ENCODE data around the gene PSMD8. TPM values are rescaled to one million over a fixed set of nuclear protein-coding genes. Genes with fewer than 3 reads are reported as not detected.

The PSMD8 gene
- total RNA-seq, 1 donor from 2014 or later, result 316 TPM

- TF ChIP-seq CTCF (IDR thresholded peaks at IDR 0.05; ENCODE audit: insufficient read depth, low read length, poor library complexity, severe bottlenecking), result no peak
- no peaks in the 10 kb centered on the region for H3K36me3 ChIP-seq (ENCODE audit: control insufficient read depth, insufficient read depth, low read length)
- peaks cover under 1% of the 10 kb centered on the region for H3K27me3 ChIP-seq (ENCODE audit: control insufficient read depth, insufficient read depth, low read length)
- no peak for DNase-seq (ENCODE audit: low read depth)
- no peak overlapping the region for H3K4me3 ChIP-seq (ENCODE audit: low read depth, low read length)
Observed at GRCh38 chr19:38367041-38367440, 7.3 kb upstream of the PSMD8 start.

DNA sequence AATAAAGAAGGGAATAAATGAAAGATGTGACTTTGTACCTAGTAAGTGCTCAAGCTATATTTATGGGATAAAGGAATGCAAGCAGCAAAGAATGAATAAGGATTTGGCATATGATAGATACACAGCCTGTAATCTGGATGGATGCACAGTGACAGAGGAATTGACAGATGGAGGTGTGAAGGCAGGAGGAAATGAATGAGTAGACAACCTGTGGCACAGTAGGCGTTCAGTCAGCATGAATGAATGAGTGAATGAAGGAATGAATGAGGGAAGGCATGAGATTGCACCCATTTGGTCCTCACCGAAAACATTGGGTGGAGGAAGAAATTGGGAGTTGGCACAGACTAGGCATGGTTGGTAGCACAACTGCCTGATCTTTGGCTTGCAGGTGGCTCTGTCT, 4.8 kb upstream of the PSMD8 start:
- no peak for TF ChIP-seq CTCF (IDR thresholded peaks at IDR 0.05; ENCODE audit: insufficient read depth, low read length, poor library complexity, severe bottlenecking)
- no peaks in the 10 kb centered on the region for H3K27me3 ChIP-seq (ENCODE audit: control insufficient read depth, insufficient read depth, low read length)
- DNase-seq (ENCODE audit: low read depth), result no peak
- no peak overlapping the region for H3K4me3 ChIP-seq (ENCODE audit: low read depth, low read length)
- no peaks in the 10 kb centered on the region for H3K36me3 ChIP-seq (ENCODE audit: control insufficient read depth, insufficient read depth, low read length)

GRCh38 chr19:38370299-38370698, 4.1 kb upstream of the PSMD8 start:
- H3K4me3 ChIP-seq (ENCODE audit: low read depth, low read length), result no peak overlapping the region
- H3K36me3 ChIP-seq (ENCODE audit: control insufficient read depth, insufficient read depth, low read length), result no peaks in the 10 kb centered on the region
- no peaks in the 10 kb centered on the region for H3K27me3 ChIP-seq (ENCODE audit: control insufficient read depth, insufficient read depth, low read length)
- no peak for TF ChIP-seq CTCF (IDR thresholded peaks at IDR 0.05; ENCODE audit: insufficient read depth, low read length, poor library complexity, severe bottlenecking)
- no peak for DNase-seq (ENCODE audit: low read depth)

GRCh38 chr19:38371081-38371480, 3.3 kb upstream of the PSMD8 start:
- no peak for DNase-seq (ENCODE audit: low read depth)
- Histone ChIP-seq H3K27me3 (ENCODE audit: control insufficient read depth, insufficient read depth, low read length) (no peaks in the 10 kb centered on the region), H3K36me3 (ENCODE audit: control insufficient read depth, insufficient read depth, low read length) (no peaks in the 10 kb centered on the region), H3K4me3 (ENCODE audit: low read depth, low read length) (no peak overlapping the region)
- no peak for TF ChIP-seq CTCF (IDR thresholded peaks at IDR 0.05; ENCODE audit: insufficient read depth, low read length, poor library complexity, severe bottlenecking)

- Histone ChIP-seq H3K36me3 (ENCODE audit: control insufficient read depth, insufficient read depth, low read length) (no peaks in the 10 kb centered on the region), H3K4me3 (ENCODE audit: low read depth, low read length) (peak overlapping the region; percentile 47), H3K27me3 (ENCODE audit: control insufficient read depth, insufficient read depth, low read length) (no peaks in the 10 kb centered on the region)
- DNase-seq (ENCODE audit: low read depth), result no peak
- no peak for TF ChIP-seq CTCF (IDR thresholded peaks at IDR 0.05; ENCODE audit: insufficient read depth, low read length, poor library complexity, severe bottlenecking)
Observed at GRCh38 chr19:38373907-38374331, 452 bp upstream of the PSMD8 start.

GRCh38 chr19:38375098-38375493, 725 bp downstream of the PSMD8 start:
- Histone ChIP-seq H3K27me3 (ENCODE audit: control insufficient read depth, insufficient read depth, low read length) (no peaks in the 10 kb centered on the region), H3K36me3 (ENCODE audit: control insufficient read depth, insufficient read depth, low read length) (peaks cover 4% of the 10 kb centered on the region)

More at GRCh38 chr19:38375098-38375493, 725 bp downstream of the PSMD8 start:
- no peak for DNase-seq (ENCODE audit: low read depth)
- peak overlapping the region; percentile 94 for H3K4me3 ChIP-seq (ENCODE audit: low read depth, low read length)
- no peak for TF ChIP-seq CTCF (IDR thresholded peaks at IDR 0.05; ENCODE audit: insufficient read depth, low read length, poor library complexity, severe bottlenecking)
